Ascending aorta (tissue), 2 donors: ENCODE results near the gene ZNF439. TPM values are rescaled to one million over a fixed set of nuclear protein-coding genes. Genes with fewer than 3 reads are reported as not detected.
A peak's percentile ranks its signal among the peaks of the same experiment; 100 is the strongest.
"Not testable (repeated sequence)": the region's sequence is repeated elsewhere in the genome, so short reads cannot be mapped to it uniquely, and the experiment has no call there.

Experiments
- DNase-seq, 2 donors: peaks; one replicate each; pipeline ENCODE4 v3.0.0-alpha.2; 2019; ENCODE audit warnings: low spot score in 2 of 2
- H3K27ac ChIP-seq, 2 donors: fragments of 200-600 bp; sonication (generic); one replicate each; pipeline ENCODE4 v1.5.1; 2016 to 2017; ENCODE audit warnings: mild to moderate bottlenecking in 1 of 2
- H3K27me3 ChIP-seq: fragments of 200-600 bp; sonication (generic); one replicate; pipeline ENCODE4 v1.5.1; 2017
- H3K36me3 ChIP-seq, 2 donors: fragments of 200-600 bp; sonication (generic); one replicate each; pipeline ENCODE4 v1.5.1; 2016
- H3K4me1 ChIP-seq, 2 donors: fragments of 200-600 bp; sonication (generic); one replicate each; pipeline ENCODE4 v1.5.1; 2016 to 2017; ENCODE audit warnings: mild to moderate bottlenecking in 1 of 2
- H3K4me3 ChIP-seq, 2 donors: fragments of 200-600 bp; sonication (generic); one replicate each; pipeline ENCODE4 v1.5.1; 2016 to 2017; ENCODE audit warnings: mild to moderate bottlenecking in 1 of 2
- H3K9me3 ChIP-seq, 2 donors: fragments of 200-600 bp; sonication (generic); one replicate each; pipeline ENCODE4 v1.5.1; 2016
- CTCF ChIP-seq, 3 experiments: fragments of 200-600 bp in 2 of 3; fragments of 450-650 bp in 1 of 3; sonication (generic) in 2 of 3; IDR thresholded peaks; one replicate each; pipeline ENCODE4 v1.5.1; 2016 to 2019; ENCODE audit warnings: antibody characterized with exemption in 3 of 3, mild to moderate bottlenecking in 1 of 3, moderate library complexity in 1 of 3
- intact Hi-C: fragments of 100-400 bp; cut with DNase I; formaldehyde crosslinking; loops from one replicate; pipeline ENCODE4 v1.15.1; 2023
- total RNA-seq: library from RNA; depleted of rRNA; stranded (reverse); fragments of >200 nt; gene quantifications from one replicate; pipeline ENCODE4 v1.1.0, GENCODE V29; 2016

ZNF439 gene
- total RNA-seq, 1 donor from 2014 or later: 2.3 TPM

DNA sequence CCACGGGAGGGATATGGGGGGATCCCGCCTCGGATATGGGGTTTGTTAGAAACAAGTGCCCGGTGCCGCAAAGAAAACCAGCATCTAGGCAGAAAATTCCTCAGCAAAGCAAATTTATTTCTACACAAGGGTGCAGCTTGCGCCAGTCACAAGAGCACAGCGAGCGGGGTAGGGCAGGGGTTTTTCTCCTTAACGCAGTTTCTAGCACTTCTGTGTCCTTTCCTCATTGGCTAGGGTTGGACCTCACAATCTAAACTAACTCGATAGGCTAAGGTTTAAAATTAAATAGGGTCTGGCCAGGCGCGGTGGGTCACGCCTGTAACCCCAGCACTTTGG is 33.9 kb upstream of the ZNF439 start:
- Histone ChIP-seq H3K36me3 (peaks cover 5 to 7% of the 10 kb centered on the region in 2 donors), H3K4me3 (peak overlapping the region; percentile 84 to 90), H3K27ac (peak overlapping the region; percentile 85 to 93), H3K4me1 (peaks cover 0 to 3% of the 10 kb centered on the region in 2 donors), H3K27me3 (no peaks in the 10 kb centered on the region), H3K9me3 (peaks cover 0 to 11% of the 10 kb centered on the region in 2 donors)
- intact Hi-C loops: loop anchor here (1.0 to 5.0 kb wide), 5 partner anchors 16 to 173 kb away; partner anchors contain the start of genes ZNF439 and ZNF491
- no peak for TF ChIP-seq CTCF (IDR thresholded peaks at IDR 0.05)
- no peak for DNase-seq

GRCh38 chr19:11821474-11822109 is 26.9 kb upstream of the ZNF439 start:
- Histone ChIP-seq H3K27me3 (no peaks in the 10 kb centered on the region), H3K4me1 (no peaks in the 10 kb centered on the region), H3K36me3 (peaks cover 17 to 23% of the 10 kb centered on the region in 2 donors), H3K27ac (no peak overlapping the region), H3K4me3 (no peak overlapping the region), H3K9me3 (peaks cover 3 to 74% of the 10 kb centered on the region in 2 donors)
- DNase-seq: no peak
- no peak for TF ChIP-seq CTCF (IDR thresholded peaks at IDR 0.05)
- intact Hi-C loops: no loop called here

- H3K4me3 ChIP-seq, H3K4me1 ChIP-seq, H3K27ac ChIP-seq, H3K27me3 ChIP-seq, intact Hi-C loops, DNase-seq: not testable (repeated sequence)
- Histone ChIP-seq H3K9me3 (peaks cover 61 to 99% of the 10 kb centered on the region in 2 donors), H3K36me3 (peaks cover 27 to 71% of the 10 kb centered on the region in 2 donors)
Observed at GRCh38 chr19:11828957-11829876, 19.3 kb upstream of the ZNF439 start.

DNA sequence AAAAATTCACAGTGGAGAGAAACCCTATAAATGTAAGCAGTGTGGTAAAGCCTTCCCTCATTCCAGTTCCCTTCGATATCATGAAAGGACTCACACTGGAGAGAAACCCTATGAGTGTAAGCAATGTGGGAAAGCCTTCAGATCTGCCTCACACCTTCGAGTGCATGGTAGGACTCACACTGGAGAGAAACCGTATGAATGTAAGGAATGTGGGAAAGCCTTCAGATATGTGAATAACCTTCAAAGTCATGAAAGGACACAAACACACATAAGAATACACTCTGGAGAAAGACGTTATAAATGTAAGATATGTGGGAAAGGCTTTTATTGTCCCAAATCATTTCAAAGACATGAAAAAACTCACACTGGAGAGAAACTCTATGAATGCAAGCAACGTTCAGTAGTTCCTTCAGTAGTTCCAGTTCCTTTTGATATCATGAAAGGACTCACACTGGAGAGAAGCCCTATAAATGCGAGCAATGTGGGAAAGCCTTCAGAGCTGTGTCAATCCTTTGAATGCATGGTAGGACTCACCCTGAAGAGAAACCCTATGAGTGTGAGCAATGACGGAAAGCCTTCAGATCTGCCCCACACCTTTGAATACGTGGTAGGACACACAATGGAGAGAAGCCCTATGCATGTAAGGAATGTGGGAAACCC is 16.1 kb upstream of the ZNF439 start:
- peaks cover 66 to 86% of the 10 kb centered on the region in 2 donors for H3K9me3 ChIP-seq

DNA sequence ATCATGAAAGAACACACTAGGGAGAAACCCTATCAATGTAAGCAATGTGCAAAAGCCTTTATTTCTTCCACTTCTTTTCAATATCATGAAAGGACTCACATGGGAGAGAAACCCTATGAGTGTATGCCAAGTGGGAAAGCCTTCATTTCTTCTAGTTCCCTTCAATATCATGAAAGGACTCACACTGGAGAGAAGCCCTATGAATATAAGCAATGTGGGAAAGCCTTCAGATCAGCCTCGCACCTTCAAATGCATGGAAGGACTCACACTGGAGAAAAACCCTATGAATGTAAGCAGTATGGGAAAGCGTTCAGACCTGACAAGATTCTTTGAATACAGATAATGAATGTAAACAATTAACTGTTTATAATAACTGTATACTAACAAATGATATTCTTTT is 15.0 kb upstream of the ZNF439 start:
- Histone ChIP-seq H3K27me3 (no peaks in the 10 kb centered on the region), H3K9me3 (peaks cover 56 to 81% of the 10 kb centered on the region in 2 donors), H3K27ac (no peak overlapping the region), H3K36me3 (peaks cover 22 to 51% of the 10 kb centered on the region in 2 donors), H3K4me3 (no peak overlapping the region), H3K4me1 (no peaks in the 10 kb centered on the region)
- DNase-seq: no peak
- TF ChIP-seq CTCF (IDR thresholded peaks at IDR 0.05): no peak
- intact Hi-C loops: no loop called here

More for the DNA sequence above, 16.1 kb upstream of the ZNF439 start:
- no peak for TF ChIP-seq CTCF (IDR thresholded peaks at IDR 0.05)
- H3K4me3 ChIP-seq: no peak overlapping the region
- no peaks in the 10 kb centered on the region for H3K4me1 ChIP-seq
- no peak for DNase-seq
- no peaks in the 10 kb centered on the region for H3K27me3 ChIP-seq
- H3K27ac ChIP-seq: no peak overlapping the region
- H3K36me3 ChIP-seq: peaks cover 22 to 62% of the 10 kb centered on the region in 2 donors
- intact Hi-C loops: no loop called here

DNA sequence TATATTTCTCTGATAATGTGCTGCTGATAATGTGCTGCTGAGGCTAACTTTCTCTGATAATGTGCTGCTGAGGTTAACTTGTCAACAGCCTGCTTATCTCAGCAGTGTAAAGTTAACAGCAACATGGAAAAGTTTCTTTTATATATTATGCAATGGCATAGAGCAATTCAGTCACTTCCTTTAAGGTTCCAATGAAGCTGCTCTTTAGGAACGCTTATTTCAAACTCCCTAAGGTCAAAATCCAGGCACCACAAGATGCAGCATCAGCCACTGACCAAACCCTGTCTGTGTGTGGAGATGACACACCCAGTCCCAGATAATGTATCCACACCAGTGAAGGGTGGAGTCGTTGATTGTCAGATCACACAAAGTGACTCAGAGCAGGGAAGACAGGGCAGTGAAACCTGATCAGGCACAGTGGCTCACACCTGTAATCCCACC is 12.9 kb upstream of the ZNF439 start:
- H3K27ac ChIP-seq, DNase-seq, H3K4me1 ChIP-seq, H3K4me3 ChIP-seq, H3K27me3 ChIP-seq, intact Hi-C loops: not testable (repeated sequence)
- Histone ChIP-seq H3K36me3 (peaks cover 22 to 30% of the 10 kb centered on the region in 2 donors), H3K9me3 (peaks cover 47 to 60% of the 10 kb centered on the region in 2 donors)
